SH-SY5Y (cell line): Measurements from ENCODE around the gene DLK2.

Experiments
- GATA2 ChIP-seq: IDR thresholded peaks from 2 replicates; pipeline ENCODE4 v1.6.1; 2011; ENCODE audit warnings: mild to moderate bottlenecking, low read depth, low read length
- GATA3 ChIP-seq: IDR thresholded peaks from 2 replicates; pipeline ENCODE4 v1.6.1; 2011; ENCODE audit warnings: low read depth, mild to moderate bottlenecking, low read length, moderate library complexity

DNA sequence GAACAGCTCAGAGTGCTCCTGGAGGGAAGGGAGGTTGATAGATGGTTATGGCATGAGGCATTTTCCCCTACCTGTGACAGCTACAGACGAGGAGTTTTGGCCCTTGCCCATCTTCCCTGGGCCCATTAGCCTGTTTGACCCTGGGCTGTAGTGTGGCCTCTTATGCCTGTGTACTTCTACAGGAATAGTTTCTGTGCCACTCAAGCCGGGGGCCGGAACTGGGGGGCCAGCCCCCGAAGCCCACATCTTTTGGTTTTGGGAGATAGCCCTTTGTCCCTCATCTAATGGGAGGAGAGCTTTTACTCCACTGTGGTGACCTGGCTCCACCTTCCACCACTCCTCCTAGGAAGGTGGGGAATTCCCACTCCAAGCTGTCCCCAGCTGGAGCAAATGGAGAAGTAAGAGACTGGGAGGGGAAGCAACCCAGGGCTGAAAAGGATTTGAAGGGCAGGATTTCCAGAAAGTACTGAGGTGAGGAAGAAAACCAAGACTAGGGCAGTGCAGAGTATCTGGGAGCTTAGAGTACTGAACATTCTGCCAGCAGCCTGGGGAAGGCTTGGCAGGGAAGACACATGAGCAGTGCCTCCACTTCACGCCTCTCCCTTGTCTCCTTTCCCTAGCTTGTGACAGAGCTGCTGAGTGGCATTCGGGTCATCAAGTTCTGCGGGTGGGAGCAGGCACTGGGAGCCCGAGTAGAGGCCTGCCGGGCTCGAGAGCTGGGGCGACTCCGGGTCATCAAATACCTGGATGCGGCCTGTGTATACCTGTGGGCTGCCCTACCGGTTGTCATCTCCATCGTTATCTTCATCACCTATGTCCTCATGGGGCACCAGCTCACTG, 21.1 kb downstream of the DLK2 start:
- TF ChIP-seq GATA3 (no peak), GATA2 (no peak)
